Activated T-cell treated with anti-CD3 and anti-CD28 coated beads for 1 hour (primary cell): ENCODE results near the gene AXIN1.

Experiments
- DNase-seq: peaks from one replicate; pipeline ENCODE4 v3.0.0-alpha.2; 2020; ENCODE audit warnings: low read depth

AXIN1 gene

GRCh38 chr16:303760-304505 is 48.6 kb downstream of the AXIN1 start:
- DNase-seq, result no peak

DNA sequence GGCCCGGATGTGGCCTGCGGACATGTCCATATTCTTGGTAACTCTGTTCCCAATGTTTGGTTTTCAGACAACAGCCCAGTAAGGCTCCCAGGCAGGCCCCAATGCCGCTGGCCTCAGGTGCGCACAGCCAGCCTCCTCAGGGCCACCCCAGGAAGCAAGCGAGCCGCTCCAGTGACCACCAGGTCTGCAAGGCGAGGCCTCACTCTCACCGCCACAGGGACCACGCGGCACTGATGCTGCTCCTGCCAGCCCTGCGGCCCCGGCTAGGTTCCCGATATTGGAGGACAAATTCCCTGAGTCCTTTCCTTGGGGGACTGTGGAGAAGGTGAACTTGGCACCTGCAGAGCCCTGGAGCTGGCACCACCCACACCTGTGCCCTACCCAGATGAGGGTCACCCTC is 50.6 kb downstream of the AXIN1 start:
- no peak for DNase-seq

GRCh38 chr16:301235-301634 is 51.3 kb downstream of the AXIN1 start:
- DNase-seq, result no peak

GRCh38 chr16:297832-298231 is 54.7 kb downstream of the AXIN1 start:
- no peak for DNase-seq

DNA sequence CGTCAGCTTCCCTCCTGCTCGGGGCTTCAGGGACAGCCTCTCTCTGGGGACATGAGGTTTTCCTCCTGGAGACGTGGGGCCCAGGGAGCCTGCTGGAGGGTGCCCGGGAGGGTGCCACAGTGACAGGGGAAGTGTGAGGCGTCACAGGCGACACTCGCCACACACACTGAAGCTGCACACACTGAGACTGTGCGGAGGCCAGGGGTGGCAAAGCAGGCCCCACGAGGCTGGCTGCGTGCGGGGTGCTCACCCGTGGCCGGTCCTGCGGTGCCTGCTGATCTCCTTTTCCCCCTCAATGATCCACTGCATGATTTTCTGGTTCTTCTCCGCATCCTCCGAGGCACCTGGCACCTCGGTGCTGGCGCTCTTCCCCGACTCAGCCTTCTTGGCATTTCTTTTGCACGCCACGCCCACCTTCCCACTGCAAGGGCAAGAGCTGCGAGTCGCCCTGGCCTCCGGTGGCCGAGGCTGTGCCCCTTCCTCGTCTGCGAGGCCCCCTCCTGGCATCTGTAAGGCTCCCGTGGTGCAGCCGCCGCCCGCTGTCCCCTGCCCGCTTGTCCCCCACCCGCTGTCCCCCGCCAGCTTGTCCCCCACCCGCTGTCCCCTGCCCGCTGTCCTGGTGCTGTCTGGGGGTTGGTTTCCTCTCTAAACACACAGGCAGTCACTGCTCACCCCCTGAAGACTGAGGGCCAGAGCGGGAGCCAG is 55.6 kb downstream of the AXIN1 start:
- DNase-seq, result no peak

DNA sequence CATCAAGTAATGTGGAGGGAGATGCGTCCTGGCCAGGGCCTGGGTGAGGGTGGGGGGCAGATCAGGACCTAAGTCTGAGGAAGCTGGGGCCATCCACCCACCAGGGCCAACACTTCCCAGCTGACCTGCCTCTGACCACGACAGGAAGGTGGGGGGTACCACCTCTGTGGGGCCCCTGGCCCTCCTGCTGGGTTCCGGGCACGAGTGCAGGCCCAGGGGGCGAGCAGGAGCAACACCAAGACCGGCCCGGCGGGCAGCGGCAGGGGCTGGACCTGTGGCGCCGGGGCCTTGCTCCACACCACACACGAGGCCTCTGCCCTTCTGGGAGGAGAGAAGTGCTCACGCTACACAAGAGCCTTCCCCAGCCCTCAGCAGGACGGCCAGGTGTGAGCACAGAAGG is 56.2 kb downstream of the AXIN1 start:
- no peak for DNase-seq

DNA sequence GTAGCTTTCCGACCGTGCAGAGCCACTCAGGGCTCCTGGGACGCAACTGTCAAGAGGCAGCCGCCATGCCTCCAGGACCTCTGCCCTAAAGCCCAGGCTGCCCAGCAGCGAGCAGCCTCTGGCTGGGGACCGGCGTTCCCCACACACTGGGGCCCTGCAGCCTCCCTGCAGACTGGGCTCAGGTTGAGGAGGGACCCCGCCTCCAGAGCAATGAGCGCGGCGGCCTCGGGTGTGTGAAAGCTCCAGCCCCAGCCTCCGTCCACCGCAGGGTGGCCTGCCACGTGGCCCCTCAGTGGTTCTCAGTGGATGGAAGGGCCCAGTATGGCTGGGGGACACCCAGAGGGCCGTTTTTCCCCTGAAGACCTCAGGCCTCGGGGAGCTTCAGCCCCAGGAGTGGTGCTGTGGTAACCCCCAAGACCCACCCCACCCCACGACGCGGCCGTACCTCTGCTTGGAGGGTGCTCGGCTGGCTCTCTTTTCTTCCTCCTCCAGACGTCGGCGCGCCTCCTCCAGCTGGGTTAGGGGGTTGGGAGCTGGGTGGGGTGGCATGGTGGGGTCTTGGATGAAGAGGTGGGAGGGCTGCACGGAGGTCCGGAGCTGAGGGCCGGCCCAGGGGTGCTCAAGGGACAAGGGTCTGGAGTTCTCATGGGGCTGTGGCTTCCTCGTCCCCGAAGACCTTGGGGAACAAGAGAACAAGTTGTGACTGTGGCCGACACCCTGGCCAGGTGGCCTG is 59.3 kb downstream of the AXIN1 start:
- DNase-seq, result no peak

GRCh38 chr16:291539-291938 is 61.0 kb downstream of the AXIN1 start:
- no peak for DNase-seq

- DNase-seq, result no peak
These were observed 61.7 kb downstream of the AXIN1 start for GRCh38 chr16:290681-291405.

DNA sequence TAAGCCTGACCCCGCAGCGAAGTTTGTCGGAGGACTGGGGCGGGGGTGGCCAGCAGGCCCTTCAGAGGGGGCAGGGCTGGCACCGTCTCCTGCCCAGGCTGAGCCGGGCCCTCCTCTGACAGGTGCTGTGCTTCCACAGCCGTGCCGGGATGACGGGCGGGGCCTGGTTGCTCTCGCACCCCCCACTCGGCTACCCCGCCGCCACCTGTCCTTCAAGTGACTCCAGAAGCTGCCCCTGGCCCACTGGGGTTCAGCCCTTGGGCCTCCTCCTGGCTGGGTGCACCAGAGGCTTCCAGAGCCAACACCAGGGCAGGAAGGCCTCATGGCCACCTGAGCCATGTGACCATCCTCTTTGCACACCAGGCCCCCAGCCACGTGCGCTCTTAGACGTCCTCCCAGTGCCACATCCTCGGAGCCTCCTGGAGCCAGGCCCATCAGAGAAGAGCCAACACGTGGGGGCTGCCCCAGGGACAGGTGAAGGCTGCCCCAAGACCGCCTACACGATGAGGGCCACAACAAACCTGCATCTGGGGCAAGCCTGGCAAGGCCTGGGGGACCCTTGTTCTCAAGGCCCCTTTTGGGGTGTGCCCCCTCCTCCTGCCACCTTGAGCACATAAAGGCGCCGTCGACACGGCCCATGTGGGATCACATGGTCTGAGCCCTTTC is 62.4 kb downstream of the AXIN1 start:
- no peak for DNase-seq

DNA sequence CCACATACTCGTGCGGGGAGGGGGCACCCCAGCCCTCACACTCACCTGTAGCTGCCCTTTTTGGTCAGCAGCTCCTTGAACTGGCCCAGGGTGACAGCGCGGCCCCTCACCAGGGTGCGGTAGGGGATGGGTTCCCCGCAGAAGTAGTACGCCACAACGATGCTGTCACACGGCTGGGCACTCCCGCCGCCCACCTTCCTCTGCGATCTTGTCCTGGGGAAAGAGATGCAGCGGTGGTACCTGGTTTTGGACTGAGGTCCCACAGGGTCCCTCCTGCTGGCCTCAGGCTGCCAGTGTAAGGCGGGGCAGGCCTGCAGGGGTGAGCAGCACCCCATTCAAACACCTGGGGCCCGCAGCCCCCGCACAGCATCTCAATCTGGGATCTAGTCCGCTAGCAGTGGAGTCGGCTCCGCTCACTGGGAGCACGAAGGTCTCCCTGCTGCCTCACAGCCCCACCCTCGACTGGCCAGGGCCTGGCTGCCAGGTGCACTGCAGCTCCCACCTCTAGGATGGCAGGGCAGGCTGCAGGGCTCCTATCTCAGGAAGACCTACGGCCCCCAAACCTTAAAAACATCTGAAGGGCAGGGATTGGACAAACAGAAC is 63.0 kb downstream of the AXIN1 start:
- DNase-seq, result no peak

- DNase-seq, result no peak
These were observed 64.3 kb downstream of the AXIN1 start for GRCh38 chr16:287981-288920.

DNA sequence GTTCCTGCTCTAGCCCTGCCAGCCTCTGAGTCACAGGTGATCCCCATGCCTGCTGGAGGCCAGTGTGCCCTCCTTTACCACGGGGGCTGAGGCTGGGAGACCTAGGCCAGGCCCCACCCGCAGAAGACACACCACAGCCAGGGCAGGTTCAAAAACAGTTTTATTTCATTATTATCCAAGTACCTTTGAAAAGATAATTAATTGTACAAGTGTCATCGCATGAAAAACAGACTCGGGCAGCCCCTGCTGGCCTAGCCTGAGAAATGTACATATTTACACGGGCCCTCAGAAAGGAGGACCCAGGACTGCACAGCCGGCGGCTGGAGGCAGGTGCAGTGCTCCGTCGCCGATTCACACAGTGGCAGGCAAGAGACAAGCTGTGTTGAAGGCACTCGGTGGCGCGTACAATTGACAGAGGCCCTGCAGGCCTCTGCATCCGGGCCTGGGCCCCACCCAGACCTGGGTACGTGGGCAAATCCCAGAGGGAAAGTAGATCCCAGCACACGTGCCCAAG is 65.2 kb downstream of the AXIN1 start:
- DNase-seq, result no peak

DNA sequence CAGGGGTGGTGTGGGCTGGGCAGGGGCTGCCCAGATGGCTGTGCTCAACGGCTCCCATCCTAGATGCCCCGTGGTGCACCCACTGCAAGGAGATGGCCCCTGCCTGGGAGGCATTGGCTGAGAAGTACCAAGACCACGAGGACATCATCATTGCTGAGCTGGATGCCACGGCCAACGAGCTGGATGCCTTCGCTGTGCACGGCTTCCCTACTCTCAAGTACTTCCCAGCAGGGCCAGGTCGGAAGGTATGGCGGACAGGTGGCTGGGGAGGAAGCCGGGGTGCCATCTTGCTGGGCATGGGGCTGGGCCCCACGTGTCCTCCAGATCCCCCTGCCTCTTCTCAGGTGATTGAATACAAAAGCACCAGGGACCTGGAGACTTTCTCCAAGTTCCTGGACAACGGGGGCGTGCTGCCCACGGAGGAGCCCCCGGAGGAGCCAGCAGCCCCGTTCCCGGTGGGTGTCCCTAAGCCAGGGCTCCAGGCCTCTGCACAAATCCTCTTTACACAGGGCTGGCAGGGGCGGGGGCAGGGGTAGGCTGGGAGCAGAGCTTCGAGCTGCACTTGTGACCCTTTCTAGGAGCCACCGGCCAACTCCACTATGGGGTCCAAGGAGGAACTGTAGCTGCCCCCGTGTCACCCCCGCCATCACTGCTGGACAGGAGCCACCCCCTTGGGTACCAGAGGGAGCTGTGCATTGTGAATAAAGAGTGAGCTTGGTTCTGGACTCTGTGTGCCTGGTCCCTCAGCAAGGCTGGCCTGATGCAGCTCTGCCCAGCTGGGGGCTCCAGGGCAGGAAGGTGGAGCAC is 65.8 kb downstream of the AXIN1 start:
- DNase-seq, result no peak

DNA sequence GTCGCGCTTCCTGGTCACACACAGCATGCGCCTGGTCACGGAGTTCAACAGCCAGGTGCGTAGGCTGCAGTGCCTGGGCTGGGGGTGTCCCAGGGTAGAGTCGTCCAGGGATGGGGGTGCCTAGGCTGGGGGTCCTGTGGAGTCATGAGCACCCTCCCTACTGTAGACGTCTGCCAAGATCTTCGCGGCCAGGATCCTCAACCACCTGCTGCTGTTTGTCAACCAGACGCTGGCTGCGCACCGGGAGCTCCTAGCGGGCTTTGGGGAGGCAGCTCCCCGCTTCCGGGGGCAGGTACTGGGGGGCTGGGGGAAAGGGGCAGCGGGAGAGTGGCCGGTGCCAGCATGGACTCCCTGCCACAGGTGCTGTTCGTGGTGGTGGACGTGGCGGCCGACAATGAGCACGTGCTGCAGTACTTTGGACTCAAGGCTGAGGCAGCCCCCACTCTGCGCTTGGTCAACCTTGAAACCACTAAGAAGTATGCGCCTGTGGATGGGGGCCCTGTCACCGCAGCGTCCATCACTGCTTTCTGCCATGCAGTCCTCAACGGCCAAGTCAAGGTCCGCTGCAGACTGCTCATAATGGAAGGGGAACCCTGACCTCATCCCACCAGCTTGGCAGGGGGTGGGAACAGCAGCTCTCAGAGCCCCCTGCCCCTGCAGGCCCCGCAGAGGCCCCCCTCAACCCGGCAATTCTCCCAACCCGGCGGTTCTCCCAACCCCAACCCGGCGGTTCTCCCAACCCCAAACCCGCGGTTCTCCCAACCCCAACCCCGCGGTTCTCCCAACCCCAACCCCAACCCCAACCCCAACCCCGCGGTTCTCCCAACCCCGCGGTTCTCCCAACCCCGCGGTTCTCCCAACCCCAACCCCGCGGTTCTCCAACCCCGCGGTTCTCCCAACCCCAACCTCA is 67.1 kb downstream of the AXIN1 start:
- no peak for DNase-seq

DNA sequence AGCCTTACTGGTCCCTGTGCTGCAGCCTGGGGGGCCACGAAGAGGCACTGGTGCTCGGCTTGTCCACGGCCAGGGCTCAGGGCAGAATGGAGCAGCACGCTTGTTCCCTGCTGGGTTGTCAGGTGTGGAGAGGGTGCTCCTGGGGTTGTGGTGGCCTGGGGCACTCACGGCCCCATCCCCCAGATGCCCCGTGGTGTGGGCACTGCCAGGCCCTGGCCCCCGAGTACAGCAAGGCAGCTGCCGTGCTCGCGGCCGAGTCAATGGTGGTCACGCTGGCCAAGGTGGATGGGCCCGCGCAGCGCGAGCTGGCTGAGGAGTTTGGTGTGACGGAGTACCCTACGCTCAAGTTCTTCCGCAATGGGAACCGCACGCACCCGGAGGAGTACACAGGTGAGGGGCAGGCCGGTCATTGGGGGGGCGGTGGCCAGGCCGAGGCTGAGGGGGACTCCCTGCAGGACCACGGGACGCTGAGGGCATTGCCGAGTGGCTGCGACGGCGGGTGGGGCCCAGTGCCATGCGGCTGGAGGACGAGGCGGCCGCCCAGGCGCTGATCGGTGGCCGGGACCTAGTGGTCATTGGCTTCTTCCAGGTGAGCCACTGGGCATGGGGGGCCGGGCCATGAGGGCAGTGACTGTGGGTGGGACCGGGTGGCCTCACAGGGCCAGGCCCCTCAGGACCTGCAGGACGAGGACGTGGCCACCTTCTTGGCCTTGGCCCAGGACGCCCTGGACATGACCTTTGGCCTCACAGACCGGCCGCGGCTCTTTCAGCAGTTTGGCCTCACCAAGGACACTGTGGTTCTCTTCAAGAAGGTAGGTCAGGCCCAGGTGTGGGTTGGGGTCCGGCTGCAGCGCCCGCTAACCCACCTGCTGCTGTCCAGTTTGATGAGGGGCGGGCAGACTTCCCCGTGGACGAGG is 68.1 kb downstream of the AXIN1 start:
- no peak for DNase-seq
